Bronchial epithelial cell (primary cell): ENCODE data around the gene SLC4A4. TPM values are rescaled to one million over a fixed set of nuclear protein-coding genes. Genes with fewer than 3 reads are reported as not detected.

Experiments used
- DNase-seq: peaks from one replicate; pipeline ENCODE4 v3.0.0-alpha.2; 2010; ENCODE audit warnings: low read depth
- FAIRE-seq: peaks from 2 replicates; lab custom pipeline; 2011; peaks lifted over from hg19 to GRCh38; lab: Jason Lieb, UNC
- H3K27me3 ChIP-seq: 2 replicates; pipeline ENCODE4 v1.5.1; 2011; ENCODE audit warnings: low read length; ENCODE audit not compliant: control insufficient read depth, insufficient read depth
- H3K36me3 ChIP-seq: 2 replicates; pipeline ENCODE4 v1.5.1; 2011; ENCODE audit warnings: low read length; ENCODE audit not compliant: control insufficient read depth, insufficient read depth
- H3K4me3 ChIP-seq: 2 replicates; pipeline ENCODE4 v1.5.1; 2011; ENCODE audit warnings: mild to moderate bottlenecking, low read depth, low read length, control low read depth
- total RNA-seq: library from RNA; depleted of rRNA; stranded (reverse); fragments of >200 nt; gene quantifications from 2 replicates; pipeline ENCODE4 v1.2.1, GENCODE V29; 2014
- TF ChIP-seq, protein P1 (sequence below): IDR thresholded peaks from 2 replicates; pipeline ENCODE4 v1.5.1; 2011; ENCODE audit warnings: mild to moderate bottlenecking, moderate library complexity, low read length, control low read depth, inconsistent platforms; ENCODE audit not compliant: insufficient read depth, severe bottlenecking

Gene SLC4A4
- total RNA-seq, 1 donor from 2014 or later: 0.26 TPM

DNA sequence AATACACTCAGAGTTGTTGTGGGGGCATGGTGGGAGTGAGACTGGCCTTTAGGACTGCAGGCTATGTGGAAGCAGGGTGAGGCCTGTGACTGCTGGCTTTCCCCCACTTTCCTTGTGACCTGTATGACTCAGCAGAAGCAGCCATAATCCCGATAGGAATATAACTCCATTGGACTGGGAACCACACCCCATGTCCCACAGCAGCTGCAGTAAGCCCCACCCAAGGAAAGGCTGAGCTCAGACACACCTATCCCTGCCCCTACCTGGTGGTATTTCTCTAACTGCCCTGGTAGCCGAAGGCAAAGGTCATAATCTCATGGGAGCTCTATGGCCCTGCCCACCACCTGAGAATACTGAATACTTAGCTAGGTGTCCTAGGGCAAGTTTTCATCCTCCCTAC, 275.8 kb downstream of the SLC4A4 start:
- FAIRE-seq: no peak
- no peaks in the 10 kb centered on the region for H3K27me3 ChIP-seq
- peak; percentile 42 for DNase-seq
- no peak overlapping the region for H3K4me3 ChIP-seq
- H3K36me3 ChIP-seq: no peaks in the 10 kb centered on the region
- TF ChIP-seq, protein P1, sequence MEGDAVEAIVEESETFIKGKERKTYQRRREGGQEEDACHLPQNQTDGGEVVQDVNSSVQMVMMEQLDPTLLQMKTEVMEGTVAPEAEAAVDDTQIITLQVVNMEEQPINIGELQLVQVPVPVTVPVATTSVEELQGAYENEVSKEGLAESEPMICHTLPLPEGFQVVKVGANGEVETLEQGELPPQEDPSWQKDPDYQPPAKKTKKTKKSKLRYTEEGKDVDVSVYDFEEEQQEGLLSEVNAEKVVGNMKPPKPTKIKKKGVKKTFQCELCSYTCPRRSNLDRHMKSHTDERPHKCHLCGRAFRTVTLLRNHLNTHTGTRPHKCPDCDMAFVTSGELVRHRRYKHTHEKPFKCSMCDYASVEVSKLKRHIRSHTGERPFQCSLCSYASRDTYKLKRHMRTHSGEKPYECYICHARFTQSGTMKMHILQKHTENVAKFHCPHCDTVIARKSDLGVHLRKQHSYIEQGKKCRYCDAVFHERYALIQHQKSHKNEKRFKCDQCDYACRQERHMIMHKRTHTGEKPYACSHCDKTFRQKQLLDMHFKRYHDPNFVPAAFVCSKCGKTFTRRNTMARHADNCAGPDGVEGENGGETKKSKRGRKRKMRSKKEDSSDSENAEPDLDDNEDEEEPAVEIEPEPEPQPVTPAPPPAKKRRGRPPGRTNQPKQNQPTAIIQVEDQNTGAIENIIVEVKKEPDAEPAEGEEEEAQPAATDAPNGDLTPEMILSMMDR: no peak

DNA sequence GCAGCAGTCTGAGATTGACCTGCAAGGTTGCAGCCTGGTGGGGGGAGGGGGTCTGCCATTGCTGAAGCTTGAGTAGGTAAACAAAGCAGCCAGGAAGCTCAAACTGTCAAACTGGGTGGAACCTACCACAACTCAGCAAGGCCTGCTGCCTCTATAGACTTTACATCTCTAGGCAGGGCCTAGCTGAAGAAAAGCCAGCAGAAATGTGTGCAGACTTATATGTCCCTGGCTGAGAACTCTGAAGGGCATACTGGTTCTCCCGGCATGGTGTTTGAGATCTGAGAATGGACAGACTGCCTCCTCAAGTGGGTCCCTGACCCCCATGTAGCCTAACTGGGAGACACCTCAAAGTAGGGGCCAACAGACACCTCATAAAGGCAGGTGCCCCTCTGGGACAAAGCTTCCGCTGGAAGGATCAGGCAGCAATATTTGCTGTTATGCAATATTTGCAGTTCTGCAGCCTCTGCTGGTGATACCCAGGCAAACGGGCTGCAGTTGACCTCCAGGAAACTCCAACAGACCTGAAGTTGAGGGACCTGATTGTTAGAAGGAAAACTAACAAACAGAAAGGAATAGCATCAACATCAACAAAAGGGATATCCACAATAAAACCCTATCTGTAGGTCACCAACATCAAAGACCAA, 277.5 kb downstream of the SLC4A4 start:
- no peak overlapping the region for H3K4me3 ChIP-seq
- no peak for FAIRE-seq

More for the DNA sequence above, 277.5 kb downstream of the SLC4A4 start:
- H3K36me3 ChIP-seq: no peaks in the 10 kb centered on the region
- TF ChIP-seq, protein P1: no peak
- H3K27me3 ChIP-seq: no peaks in the 10 kb centered on the region
- no peak for DNase-seq
